NCI-H2227 treated with DMSO at 0.1 percent for 48 hours (cell line): ENCODE measurements around the gene DCBLD2.

Experiments used
- DNase-seq: peaks from one replicate; lab custom pipeline; 2025; lab: John Stamatoyannopoulos, UW

DCBLD2 gene

GRCh38 chr3:98769448-98769847 is 132.0 kb downstream of the DCBLD2 start:
- DNase-seq: no peak

DNA sequence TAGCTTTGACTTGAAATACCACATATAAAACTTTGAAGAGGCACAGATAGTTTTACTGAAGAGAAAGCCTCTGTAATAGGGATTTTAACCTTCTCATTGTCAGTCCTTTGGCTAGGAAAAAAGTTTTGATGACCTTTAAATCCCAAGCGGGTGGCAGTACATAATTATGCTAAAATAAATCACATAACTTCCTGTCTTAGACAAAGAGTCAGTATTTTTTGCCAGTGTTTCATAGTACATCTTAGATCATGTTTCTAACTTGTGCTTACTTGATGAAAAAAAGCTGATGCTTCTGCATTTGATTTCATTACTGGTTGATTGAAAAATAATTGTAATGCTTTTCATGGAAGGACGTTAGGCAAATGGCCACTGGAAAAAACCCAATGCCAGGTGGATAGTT is 132.5 kb downstream of the DCBLD2 start:
- DNase-seq: no peak

- DNase-seq: no peak
Observed at GRCh38 chr3:98766924-98767323, 134.6 kb downstream of the DCBLD2 start.

DNA sequence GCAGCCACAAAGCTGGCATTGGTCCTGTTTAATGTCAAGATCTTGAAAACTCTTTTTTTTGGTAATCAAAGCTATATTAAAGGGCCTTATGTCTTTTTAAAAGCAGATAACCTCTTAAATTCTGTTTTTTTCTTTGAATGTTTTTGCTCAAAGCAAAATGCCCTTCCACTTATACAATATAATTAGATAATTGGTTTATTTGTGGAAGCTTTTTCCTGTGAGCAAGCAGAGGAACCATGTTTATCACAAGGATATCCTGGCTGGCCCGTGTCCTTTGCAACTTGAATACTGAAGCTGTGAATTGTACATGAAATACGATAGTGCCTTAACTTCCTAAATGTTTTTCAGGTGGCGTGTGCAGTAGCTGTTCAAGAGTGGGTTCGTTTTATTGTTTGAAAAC is 135.8 kb downstream of the DCBLD2 start:
- DNase-seq: no peak

DNA sequence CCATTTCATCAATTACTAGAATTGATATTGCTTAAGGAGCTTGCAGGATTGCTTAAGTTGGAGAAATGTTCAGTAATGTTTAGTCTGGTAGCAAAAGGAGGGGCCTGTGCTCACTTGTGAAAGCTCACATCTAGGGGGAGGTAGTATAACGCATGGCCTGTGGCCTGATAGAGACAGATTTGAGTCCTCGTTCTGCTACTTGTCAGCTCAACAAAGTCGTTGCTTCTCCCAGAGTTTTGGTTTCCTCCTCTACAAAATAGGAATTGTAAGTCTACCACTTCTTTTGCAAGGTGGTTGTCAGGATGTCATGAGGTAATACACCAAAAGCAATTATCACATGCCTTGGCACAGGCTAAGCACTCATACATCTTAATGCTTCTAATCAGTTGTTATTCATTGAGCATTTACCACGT is 137.0 kb downstream of the DCBLD2 start:
- DNase-seq: no peak

- DNase-seq: no peak
Observed at GRCh38 chr3:98763819-98764418, 137.6 kb downstream of the DCBLD2 start.

GRCh38 chr3:98763076-98763475 is 138.4 kb downstream of the DCBLD2 start, which contains the start of gene ST3GAL6:
Gene ST3GAL6, plus strand, starts transcription at chr3:98763340. Its CDS starts 5,101 bp downstream, at chr3:98768441.
- no peak for DNase-seq

DNA sequence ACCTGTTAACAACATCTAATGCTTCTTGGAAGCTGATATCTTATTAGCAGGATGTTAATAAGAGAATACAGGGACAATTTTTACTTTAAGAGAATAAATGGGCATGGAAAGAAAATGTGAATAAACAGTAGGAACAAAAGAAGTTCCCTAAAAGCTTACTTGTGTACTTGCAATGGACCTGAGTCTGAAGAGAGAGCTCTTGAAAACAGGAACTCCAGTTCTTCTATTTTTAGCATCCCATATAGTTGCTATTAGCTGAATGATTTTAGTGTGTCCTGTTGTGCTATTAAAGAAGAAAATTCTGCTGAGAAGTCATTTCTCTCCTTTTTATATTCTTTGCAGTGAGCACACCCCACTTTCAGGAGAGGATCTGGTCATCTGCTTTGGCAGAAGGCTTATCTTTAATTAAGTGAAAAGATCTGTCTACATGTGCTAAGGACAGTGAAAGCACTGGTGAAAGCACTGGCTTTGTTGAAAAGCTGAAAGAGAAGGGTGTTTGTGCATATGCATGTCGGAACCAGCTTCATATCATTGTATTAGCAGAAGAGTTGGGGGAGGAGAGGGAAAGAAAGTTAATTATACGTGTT is 139.8 kb downstream of the DCBLD2 start:
- DNase-seq: no peak

- no peak for DNase-seq
Observed at GRCh38 chr3:98759629-98760028, 141.9 kb downstream of the DCBLD2 start.

GRCh38 chr3:98755601-98756000 is 145.9 kb downstream of the DCBLD2 start:
- no peak for DNase-seq

DNA sequence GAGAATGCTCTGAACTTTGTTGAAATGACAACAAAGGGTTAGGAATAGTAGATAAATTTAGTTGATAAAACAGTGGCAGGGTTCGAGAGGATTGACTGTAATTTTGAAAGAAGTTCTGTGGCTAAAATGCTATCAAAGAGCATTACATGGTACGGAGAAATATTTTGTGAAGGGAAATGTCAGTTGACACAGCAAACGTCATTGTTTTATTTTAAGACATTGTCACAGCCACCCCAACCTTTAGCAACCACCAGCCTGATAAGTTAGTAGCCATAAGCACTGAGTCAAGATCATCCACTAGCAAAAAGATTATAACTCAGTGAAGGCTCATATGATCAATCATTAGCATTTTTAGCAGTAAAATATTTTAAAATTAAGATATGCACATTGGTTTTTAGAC is 147.0 kb downstream of the DCBLD2 start:
- DNase-seq: no peak

DNA sequence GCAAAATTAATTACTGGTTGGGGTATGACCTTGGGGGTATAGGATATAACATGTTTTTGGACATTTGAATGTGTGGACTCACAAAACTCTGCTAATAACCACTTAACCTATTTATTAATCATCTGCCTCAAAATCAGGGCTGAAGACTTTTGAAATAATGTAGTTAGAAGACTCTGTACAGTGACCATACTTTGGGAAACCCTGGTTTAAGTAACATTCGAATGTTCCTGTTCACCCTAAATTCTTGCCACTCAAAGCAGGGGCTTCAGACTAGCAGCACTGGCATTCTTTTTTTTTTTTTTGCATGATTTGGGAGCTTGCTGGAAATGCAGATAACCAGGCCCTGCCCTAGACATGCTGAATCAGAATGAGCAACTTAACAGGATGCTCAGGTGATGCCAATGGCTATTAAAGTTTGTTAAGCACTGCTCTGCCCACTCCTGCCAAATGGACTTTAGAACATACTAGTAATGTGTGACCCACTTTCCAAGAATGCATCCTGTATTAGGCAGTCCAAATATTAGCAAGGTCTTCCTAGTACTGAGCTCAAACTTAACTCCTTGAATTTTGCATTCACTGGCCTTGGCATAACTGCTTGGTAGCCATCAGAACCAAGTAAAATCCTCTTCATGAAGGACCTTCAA is 151.1 kb downstream of the DCBLD2 start:
- DNase-seq: no peak

DNA sequence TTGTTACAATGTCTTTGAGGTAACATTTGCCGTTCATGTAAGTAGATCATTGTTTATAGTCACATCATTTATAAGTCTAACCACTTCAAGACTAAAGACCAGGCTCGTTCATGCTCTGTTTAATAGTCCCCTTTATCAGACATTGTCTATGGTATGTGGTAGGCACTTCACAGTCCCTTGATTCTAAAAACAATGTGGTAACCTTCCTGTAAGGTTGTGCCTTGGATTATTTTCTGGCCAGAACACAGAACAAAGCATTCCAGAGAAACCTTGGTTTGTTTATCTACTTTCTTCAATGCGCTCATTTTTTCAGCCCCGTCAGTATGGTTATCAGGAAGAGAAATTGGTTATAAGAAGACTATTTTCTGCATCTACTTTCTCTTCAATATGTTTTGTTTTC is 154.6 kb downstream of the DCBLD2 start:
- DNase-seq: no peak

DNA sequence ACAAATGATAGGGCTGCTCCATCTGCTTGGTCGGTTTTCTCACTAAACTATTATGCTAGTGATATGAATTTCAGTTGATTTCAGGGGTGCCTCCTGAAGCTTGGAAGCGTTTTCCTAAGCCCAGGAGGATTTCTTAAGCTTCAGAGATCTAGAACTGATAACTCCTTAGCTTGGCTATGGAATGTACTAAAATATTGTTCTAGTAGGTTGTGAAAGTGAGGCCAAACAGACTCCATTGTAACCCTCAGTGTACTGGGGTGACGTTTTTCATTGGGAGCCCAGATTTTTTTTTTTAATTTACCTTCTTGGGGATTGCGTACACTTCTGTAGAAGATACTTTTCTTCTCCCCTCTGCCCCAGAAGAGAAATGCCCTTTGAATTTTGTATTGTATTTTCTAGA is 155.4 kb downstream of the DCBLD2 start:
- DNase-seq: no peak
